Measurements from ENCODE around the gene ADAT3. TPM values are rescaled to one million over a fixed set of nuclear protein-coding genes. Genes with fewer than 3 reads are reported as not detected.

ADAT3 gene
- 1 to 10 TPM; 7.2 to 9.4 TPM for total RNA-seq
- polyA plus RNA-seq (ENCODE audit: insufficient read length in 6 of 6): 1 to 10 TPM; 1.3 to 3.8 (median 2.2) TPM
- long read RNA-seq, donor 1, partial matches to known transcripts: 0 of 4 reads
- long read RNA-seq, donor 1, other reads (novel, unspliced or antisense): 0 of 4 reads
- long read RNA-seq, donor 2: 0 reads
- long read RNA-seq, donor 3: 0 reads
- long read RNA-seq, donor 4, transcript ADAT3-201 (2 exons, 1,620 nt): major isoform, 7 of 10 reads
- long read RNA-seq, donor 4, partial matches to known transcripts: 2 of 10 reads
- long read RNA-seq, donor 4, other reads (novel, unspliced or antisense): 1 of 10 reads
- long read RNA-seq, donor 5, partial matches to known transcripts: 0 of 1 reads
- long read RNA-seq, donor 5, other reads (novel, unspliced or antisense): 0 of 1 reads
- long read RNA-seq, donor 6, partial matches to known transcripts: 0 of 4 reads
- long read RNA-seq, donor 6, other reads (novel, unspliced or antisense): 0 of 4 reads
- long read RNA-seq, donor 7, partial matches to known transcripts: 0 of 1 reads
- long read RNA-seq, donor 7, other reads (novel, unspliced or antisense): 0 of 1 reads
- long read RNA-seq, donor 8: 0 reads
- long read RNA-seq, donor 9: 0 reads
- long read RNA-seq, donor 10, transcript ADAT3-201 (2 exons, 1,620 nt): major isoform, 6 of 13 reads
- long read RNA-seq, donor 10, partial matches to known transcripts: 1 of 13 reads
- long read RNA-seq, donor 10, other reads (novel, unspliced or antisense): 6 of 13 reads
- long read RNA-seq, donor 11: 0 reads
- long read RNA-seq, donor 12: 0 reads

DNA sequence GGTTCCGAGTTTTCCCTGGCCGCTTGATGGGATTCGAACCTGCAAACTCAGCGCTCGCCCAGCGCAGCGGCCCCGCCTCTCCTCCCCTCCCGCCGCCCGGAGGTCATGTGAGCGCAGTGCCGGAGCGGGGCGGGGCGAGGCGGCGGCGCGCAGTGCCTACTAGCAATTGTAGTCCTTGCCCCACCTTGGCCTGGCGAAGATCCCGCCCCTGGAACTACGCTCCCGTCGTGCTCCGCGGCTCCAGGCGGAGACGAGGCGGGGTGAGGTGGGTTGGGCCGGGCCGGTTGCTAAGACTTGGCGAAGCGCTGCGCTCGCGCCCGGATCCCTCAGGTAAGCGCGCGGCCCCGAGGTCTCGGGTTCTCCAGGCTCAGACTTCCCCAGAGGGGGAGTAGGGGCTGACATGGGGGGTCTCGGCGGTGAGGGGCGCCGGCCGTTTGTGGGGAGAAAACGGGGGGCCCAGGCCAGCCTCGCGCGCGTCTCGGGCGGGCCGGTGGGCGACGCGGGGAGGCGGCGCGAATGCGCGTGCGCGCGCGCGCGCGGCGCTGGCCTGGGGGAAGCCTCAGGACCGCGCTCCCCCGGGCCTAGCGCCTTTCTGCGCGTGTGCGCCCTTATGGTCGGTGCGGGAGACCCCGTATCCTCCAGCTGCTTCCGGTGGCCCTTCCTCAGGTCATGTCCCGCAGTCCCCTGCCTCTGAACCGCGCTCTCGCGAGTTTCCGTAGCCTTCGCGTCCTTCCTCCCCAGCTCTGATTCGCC is at the start of gene ADAT3, which contains the start of gene SCAMP4:
ADAT3 (plus strand) TSS at position 290 of the 753 bp plus-strand sequence. CDS start 6,649 bp downstream, outside the sequence.
SCAMP4 (plus strand) TSS at position 290 of the 753 bp plus-strand sequence. CDS start 9,621 bp downstream, outside the sequence.
- Histone ChIP-seq H3K36me3 (peaks cover 0 to 9% of the 10 kb centered on the region in 2 donors), H3K27me3 (no peaks in the 10 kb centered on the region), H3K4me1 (peaks cover 13 to 78% of the 10 kb centered on the region in 2 donors), H3K27ac (peak within 1 kb of the TSS; percentile 84 to 92), H3K4me3 (peak within 1 kb of the TSS; percentile 48 to 64), H3K9me3 (no peaks in the 10 kb centered on the region)
- intact Hi-C loops (cut with DNase I): no loop called here
- DNase-seq (peak; percentile 98 to 100 (median 100)), ATAC-seq (peak; percentile 94)
- TF ChIP-seq CTCF (IDR thresholded peaks at IDR 0.05): no peak

GRCh38 chr19:1855828-1856255 is 49.4 kb upstream of the ADAT3 start:
- intact Hi-C loops (cut with DNase I): no loop called here

DNA sequence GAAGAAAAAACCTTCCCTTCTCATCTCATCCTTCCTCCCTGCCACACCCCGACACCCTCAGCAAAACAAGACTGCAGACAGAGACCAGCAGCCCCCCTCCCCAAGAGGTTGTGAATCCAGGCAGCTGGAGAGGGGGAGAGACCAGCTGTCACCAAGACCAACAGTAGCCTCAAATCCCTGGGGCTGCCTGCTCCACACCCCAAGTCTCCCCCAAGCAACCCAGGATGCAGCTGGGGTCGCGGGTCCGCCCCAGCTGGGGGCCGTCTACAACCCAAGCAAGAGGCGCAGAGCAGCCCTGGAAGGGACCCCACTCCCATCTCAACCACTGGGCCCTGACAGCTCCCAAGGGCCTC is 48.9 kb upstream of the ADAT3 start:
- H3K4me3 ChIP-seq: peak overlapping the region; percentile 36 to 51
- peaks cover 48 to 99% of the 10 kb centered on the region in 2 donors for H3K4me1 ChIP-seq

More at GRCh38 chr19:1855828-1856255, 49.4 kb upstream of the ADAT3 start:
- Histone ChIP-seq H3K27ac (peak overlapping the region; percentile 92 to 97), H3K36me3 (peaks cover 0 to 7% of the 10 kb centered on the region in 2 donors), H3K4me3 (peak overlapping the region in 1 of 2 donors; percentile 51), H3K9me3 (no peaks in the 10 kb centered on the region), H3K4me1 (peaks cover 47 to 94% of the 10 kb centered on the region in 2 donors), H3K27me3 (no peaks in the 10 kb centered on the region)
- DNase-seq (peak in 1 of 4 donors; percentile 44), ATAC-seq (no peak)
- TF ChIP-seq CTCF (IDR thresholded peaks at IDR 0.05): no peak

More for the DNA sequence above, 48.9 kb upstream of the ADAT3 start:
- ATAC-seq (no peak), DNase-seq (no peak)
- intact Hi-C loops (cut with DNase I): no loop called here
- no peak for TF ChIP-seq CTCF (IDR thresholded peaks at IDR 0.05)
- peaks cover 0 to 7% of the 10 kb centered on the region in 2 donors for H3K36me3 ChIP-seq
- no peaks in the 10 kb centered on the region for H3K27me3 ChIP-seq
- no peaks in the 10 kb centered on the region for H3K9me3 ChIP-seq
- H3K27ac ChIP-seq: peak overlapping the region; percentile 92 to 97

Data from left lung (tissue), 14 donors.